Endodermal cell (in vitro differentiated cells): ENCODE measurements around the gene CCDC28B. TPM values are rescaled to one million over a fixed set of nuclear protein-coding genes. Genes with fewer than 3 reads are reported as not detected.

Source experiments
- DNase-seq: peaks from one replicate; pipeline ENCODE4 v3.0.0-alpha.2; 2017
- H3K27ac ChIP-seq: 2 replicates; pipeline ENCODE4 v1.5.1; 2013; ENCODE audit warnings: mild to moderate bottlenecking, low read depth, low read length, moderate library complexity
- H3K27me3 ChIP-seq: 2 replicates; pipeline ENCODE4 v1.6.1; 2013; ENCODE audit warnings: mild to moderate bottlenecking, low read length, moderate library complexity; ENCODE audit not compliant: insufficient read depth, control insufficient read depth, poor library complexity, severe bottlenecking
- H3K36me3 ChIP-seq: 2 replicates; pipeline ENCODE4 v1.7.0; 2013; ENCODE audit warnings: mild to moderate bottlenecking, low read length, moderate library complexity; ENCODE audit not compliant: control insufficient read depth, insufficient read depth
- H3K4me1 ChIP-seq: one replicate; pipeline ENCODE4 v1.7.0; 2013; ENCODE audit warnings: low read length; ENCODE audit not compliant: control insufficient read depth, insufficient read depth
- H3K4me3 ChIP-seq: 2 replicates; pipeline ENCODE4 v1.5.1; 2013; ENCODE audit warnings: mild to moderate bottlenecking, low read length, moderate library complexity
- H3K9ac ChIP-seq: 2 replicates; pipeline ENCODE4 v1.6.1; 2013; ENCODE audit warnings: mild to moderate bottlenecking, low read length, moderate library complexity; ENCODE audit not compliant: poor library complexity, severe bottlenecking; ENCODE audit errors: extremely low read depth
- H3K9me3 ChIP-seq: 2 replicates; pipeline ENCODE4 v1.6.1; 2013; ENCODE audit warnings: mild to moderate bottlenecking, low read length, moderate library complexity; ENCODE audit not compliant: control insufficient read depth
- H3K27ac Mint-ChIP-seq: 2 replicates; pipeline ENCODE4 v1.8.0; 2020; ENCODE audit warnings: mixed read lengths
- H3K27me3 Mint-ChIP-seq: 2 replicates; pipeline ENCODE4 v1.8.0; 2021; ENCODE audit warnings: mild to moderate bottlenecking, mixed read lengths; ENCODE audit not compliant: insufficient read depth
- H3K36me3 Mint-ChIP-seq: 2 replicates; pipeline ENCODE4 v1.8.0; 2020; ENCODE audit warnings: low read depth, mixed read lengths
- H3K4me1 Mint-ChIP-seq: 2 replicates; pipeline ENCODE4 v1.8.0; 2020; ENCODE audit warnings: mixed read lengths
- H3K4me3 Mint-ChIP-seq: 2 replicates; pipeline ENCODE4 v1.8.0; 2020; ENCODE audit warnings: mild to moderate bottlenecking, moderate library complexity, mixed read lengths
- H3K9me3 Mint-ChIP-seq: 2 replicates; pipeline ENCODE4 v1.8.0; 2020; ENCODE audit warnings: mild to moderate bottlenecking, mixed read lengths
- WGBS, 2 experiments: methylation state at CpG; one replicate each; pipeline versions ENCODE4 v1.1.5 to v1.1.7; 2013; ENCODE audit warnings: missing lambda C conversion rate in 2 of 2, mixed read lengths in 1 of 2; ENCODE audit not compliant: insufficient coverage in 1 of 2, insufficient read length in 1 of 2; 5-methylcytosine and 5-hydroxymethylcytosine counted together
- total RNA-seq, 2 donors: library from RNA; stranded (reverse); fragmentation: NEBNext Ultra II Directional in 1 of 2; extraction: Animal tissue kit (Norgen Biotek cat#: 25700) in 1 of 2; gene quantifications; 2 replicates in 1 of 2; 3 replicates in 1 of 2; pipeline ENCODE4 v1.2.1, GENCODE V29; 2021
- TF ChIP-seq, protein P1 (sequence below): fragments of 200-600 bp; sonication (generic); conservative IDR thresholded peaks from 2 replicates; pipeline ENCODE4 v1.5.0; 2021; ENCODE audit warnings: antibody characterized with exemption, mild to moderate bottlenecking

CCDC28B gene
- total RNA-seq, 2 donors from 2014 or later: 9.2 to 11.1 TPM

GRCh38 chr1:32195972-32196823 lies 4.2 kb upstream of the CCDC28B start:
- TF ChIP-seq, protein P1, sequence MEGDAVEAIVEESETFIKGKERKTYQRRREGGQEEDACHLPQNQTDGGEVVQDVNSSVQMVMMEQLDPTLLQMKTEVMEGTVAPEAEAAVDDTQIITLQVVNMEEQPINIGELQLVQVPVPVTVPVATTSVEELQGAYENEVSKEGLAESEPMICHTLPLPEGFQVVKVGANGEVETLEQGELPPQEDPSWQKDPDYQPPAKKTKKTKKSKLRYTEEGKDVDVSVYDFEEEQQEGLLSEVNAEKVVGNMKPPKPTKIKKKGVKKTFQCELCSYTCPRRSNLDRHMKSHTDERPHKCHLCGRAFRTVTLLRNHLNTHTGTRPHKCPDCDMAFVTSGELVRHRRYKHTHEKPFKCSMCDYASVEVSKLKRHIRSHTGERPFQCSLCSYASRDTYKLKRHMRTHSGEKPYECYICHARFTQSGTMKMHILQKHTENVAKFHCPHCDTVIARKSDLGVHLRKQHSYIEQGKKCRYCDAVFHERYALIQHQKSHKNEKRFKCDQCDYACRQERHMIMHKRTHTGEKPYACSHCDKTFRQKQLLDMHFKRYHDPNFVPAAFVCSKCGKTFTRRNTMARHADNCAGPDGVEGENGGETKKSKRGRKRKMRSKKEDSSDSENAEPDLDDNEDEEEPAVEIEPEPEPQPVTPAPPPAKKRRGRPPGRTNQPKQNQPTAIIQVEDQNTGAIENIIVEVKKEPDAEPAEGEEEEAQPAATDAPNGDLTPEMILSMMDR: no peak
- H3K36me3 Mint-ChIP-seq: peaks cover 62% of the 10 kb centered on the region
- peak overlapping the region; percentile 59 for H3K27ac Mint-ChIP-seq
- DNase-seq: no peak
- no peak overlapping the region for H3K4me3 Mint-ChIP-seq
- no peaks in the 10 kb centered on the region for H3K9me3 Mint-ChIP-seq
- H3K36me3 ChIP-seq: peaks cover 71% of the 10 kb centered on the region
- no peaks in the 10 kb centered on the region for H3K27me3 ChIP-seq
- no peaks in the 10 kb centered on the region for H3K27me3 Mint-ChIP-seq
- no peaks in the 10 kb centered on the region for H3K4me1 ChIP-seq
- H3K9me3 ChIP-seq: no peaks in the 10 kb centered on the region
- H3K4me1 Mint-ChIP-seq: peaks cover 10% of the 10 kb centered on the region
- H3K4me3 ChIP-seq: no peak overlapping the region
- no peak overlapping the region for H3K9ac ChIP-seq
- no peak overlapping the region for H3K27ac ChIP-seq

DNA sequence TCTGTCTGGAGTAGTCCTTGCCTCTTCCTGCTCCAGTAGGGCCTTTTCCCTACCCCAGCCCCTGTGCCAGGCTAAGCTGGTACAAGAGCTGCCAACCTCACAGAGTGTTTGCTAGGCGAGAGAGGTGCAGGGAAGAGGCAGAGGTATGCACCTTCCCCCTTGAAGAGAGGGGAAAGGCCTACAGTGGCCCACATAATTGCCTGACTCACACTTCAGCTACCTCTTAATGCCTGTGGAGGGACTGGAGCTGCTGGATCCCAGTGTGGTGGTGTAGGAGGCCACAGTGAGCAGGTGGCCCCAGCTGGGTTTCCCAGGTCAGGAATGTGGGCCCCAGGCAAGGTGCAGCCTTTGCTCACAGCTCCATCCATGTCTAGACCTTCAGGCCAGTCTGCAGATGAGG lies 3.3 kb upstream of the CCDC28B start:
- no peak overlapping the region for H3K4me3 ChIP-seq
- H3K4me1 ChIP-seq: no peaks in the 10 kb centered on the region
- Mint-ChIP-seq H3K9me3 (no peaks in the 10 kb centered on the region), H3K27ac (no peak overlapping the region), H3K36me3 (peaks cover 53% of the 10 kb centered on the region), H3K4me1 (peaks cover 17% of the 10 kb centered on the region), H3K4me3 (no peak overlapping the region), H3K27me3 (no peaks in the 10 kb centered on the region)
- DNase-seq: no peak
- WGBS, 2 experiments: 96 to 100% methylated on average over 1 of the region's 1 CpG
- no peaks in the 10 kb centered on the region for H3K27me3 ChIP-seq
- no peak overlapping the region for H3K27ac ChIP-seq
- H3K36me3 ChIP-seq: peaks cover 62% of the 10 kb centered on the region
- no peaks in the 10 kb centered on the region for H3K9me3 ChIP-seq
- no peak overlapping the region for H3K9ac ChIP-seq
- TF ChIP-seq, protein P1: no peak

DNA sequence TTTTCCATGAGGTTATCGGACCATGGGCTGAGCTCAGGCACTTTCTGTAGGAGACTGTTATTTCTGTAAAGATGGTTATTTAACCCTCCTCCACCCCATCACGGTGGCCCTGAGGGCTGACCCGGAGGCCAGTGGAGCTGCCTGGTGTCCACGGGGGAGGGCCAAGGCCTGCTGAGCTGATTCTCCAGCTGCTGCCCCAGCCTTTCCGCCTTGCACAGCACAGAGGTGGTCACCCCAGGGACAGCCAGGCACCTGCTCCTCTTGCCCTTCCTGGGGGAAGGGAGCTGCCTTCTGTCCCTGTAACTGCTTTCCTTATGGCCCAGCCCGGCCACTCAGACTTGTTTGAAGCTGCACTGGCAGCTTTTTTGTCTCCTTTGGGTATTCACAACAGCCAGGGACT lies 2.6 kb upstream of the CCDC28B start:
- Histone ChIP-seq H3K9me3 (no peaks in the 10 kb centered on the region), H3K36me3 (peaks cover 55% of the 10 kb centered on the region), H3K9ac (no peak overlapping the region), H3K27ac (peak overlapping the region; percentile 57), H3K4me1 (no peaks in the 10 kb centered on the region), H3K27me3 (no peaks in the 10 kb centered on the region), H3K4me3 (no peak overlapping the region)
- Mint-ChIP-seq H3K9me3 (no peaks in the 10 kb centered on the region), H3K36me3 (peaks cover 45% of the 10 kb centered on the region), H3K27ac (no peak overlapping the region), H3K27me3 (no peaks in the 10 kb centered on the region), H3K4me3 (no peak overlapping the region), H3K4me1 (peaks cover 17% of the 10 kb centered on the region)
- WGBS, 2 experiments: 90 to 100% methylated on average over 1 to 6 of the region's 6 CpGs
- no peak for DNase-seq
- TF ChIP-seq, protein P1: no peak
